ENCODE data around the gene PCDH9. TPM values are rescaled to one million over a fixed set of nuclear protein-coding genes. Genes with fewer than 3 reads are reported as not detected.
A peak's percentile ranks its signal among the peaks of the same experiment; 100 is the strongest.

Gene PCDH9
- total and polyA plus RNA-seq, 10 donors, result 0.24 to 8.1 (median 3.8) TPM

DNA sequence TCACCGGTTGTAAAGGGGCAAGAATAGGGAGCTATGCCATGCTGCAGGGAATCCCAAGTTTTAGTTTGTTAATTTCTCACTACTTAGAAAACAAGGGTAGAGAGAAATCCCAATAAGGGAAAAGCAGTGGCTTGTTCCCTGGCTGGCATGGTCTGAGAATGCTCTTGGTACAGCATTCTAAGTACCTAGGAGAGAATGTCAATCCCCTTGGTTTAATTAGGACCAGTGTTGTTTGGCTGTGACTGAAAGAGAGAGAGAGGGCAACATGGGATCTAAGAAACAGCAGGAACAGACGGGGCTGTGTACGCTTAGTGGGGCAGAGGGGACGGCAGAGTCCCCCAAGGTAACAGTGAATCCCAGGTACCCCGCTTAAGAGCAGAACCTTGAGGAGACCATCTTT lies 228.8 kb downstream of the PCDH9 start:
- peaks cover 0 to 8% (median 0%) of the 10 kb centered on the region in 6 donors for H3K4me1 ChIP-seq
- intact Hi-C loops (cut with DNase I; ENCODE audit: low total_unique reads), result no loop called here
- H3K27ac ChIP-seq, result no peak overlapping the region
- no peaks in the 10 kb centered on the region for H3K36me3 ChIP-seq
- no peaks in the 10 kb centered on the region for H3K9me3 ChIP-seq
- no peak overlapping the region for H3K4me3 ChIP-seq
- DNase-seq, result no peak
- H3K27me3 ChIP-seq (replicated peaks in 1 of 7), result no peaks in the 10 kb centered on the region
- 90 to 95% (median 94%) methylated on average over 5 of the region's 5 CpGs for WGBS, 5 donors
- TF ChIP-seq POLR2AphosphoS5 (IDR thresholded peaks at IDR 0.05) (no peak), POLR2A (IDR thresholded peaks at IDR 0.05) (no peak)
- TF ChIP-seq, protein P1, sequence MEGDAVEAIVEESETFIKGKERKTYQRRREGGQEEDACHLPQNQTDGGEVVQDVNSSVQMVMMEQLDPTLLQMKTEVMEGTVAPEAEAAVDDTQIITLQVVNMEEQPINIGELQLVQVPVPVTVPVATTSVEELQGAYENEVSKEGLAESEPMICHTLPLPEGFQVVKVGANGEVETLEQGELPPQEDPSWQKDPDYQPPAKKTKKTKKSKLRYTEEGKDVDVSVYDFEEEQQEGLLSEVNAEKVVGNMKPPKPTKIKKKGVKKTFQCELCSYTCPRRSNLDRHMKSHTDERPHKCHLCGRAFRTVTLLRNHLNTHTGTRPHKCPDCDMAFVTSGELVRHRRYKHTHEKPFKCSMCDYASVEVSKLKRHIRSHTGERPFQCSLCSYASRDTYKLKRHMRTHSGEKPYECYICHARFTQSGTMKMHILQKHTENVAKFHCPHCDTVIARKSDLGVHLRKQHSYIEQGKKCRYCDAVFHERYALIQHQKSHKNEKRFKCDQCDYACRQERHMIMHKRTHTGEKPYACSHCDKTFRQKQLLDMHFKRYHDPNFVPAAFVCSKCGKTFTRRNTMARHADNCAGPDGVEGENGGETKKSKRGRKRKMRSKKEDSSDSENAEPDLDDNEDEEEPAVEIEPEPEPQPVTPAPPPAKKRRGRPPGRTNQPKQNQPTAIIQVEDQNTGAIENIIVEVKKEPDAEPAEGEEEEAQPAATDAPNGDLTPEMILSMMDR (IDR thresholded peaks at IDR 0.05 in 8 of 11, conservative IDR thresholded peaks at IDR 0.05 in 3 of 11), result no peak

DNA sequence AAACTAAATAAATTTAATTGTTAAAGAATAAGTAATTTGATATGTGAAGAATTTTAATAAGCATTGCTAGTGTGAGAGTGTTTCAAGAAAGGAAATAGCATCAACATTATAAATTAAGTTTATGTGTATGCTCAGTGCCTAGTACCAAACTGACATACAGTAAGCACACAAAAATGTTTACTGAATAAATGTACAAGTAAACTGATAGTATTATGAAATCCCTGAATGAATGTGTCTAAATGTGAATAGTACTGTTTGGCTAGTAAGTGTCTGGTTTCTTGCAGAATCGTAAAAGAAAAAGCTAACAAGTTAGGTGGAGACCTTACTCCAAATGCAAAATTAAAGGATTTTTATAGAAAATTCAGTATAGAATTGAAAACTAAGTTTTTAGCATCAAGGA lies 233.6 kb downstream of the PCDH9 start:
- 77 to 96% (median 92%) methylated on average over 1 of the region's 1 CpG for WGBS, 5 donors
- no peaks in the 10 kb centered on the region for H3K27me3 ChIP-seq (replicated peaks in 1 of 7)
- peaks cover 0 to 30% (median 2%) of the 10 kb centered on the region in 6 donors for H3K4me1 ChIP-seq
- H3K9me3 ChIP-seq, result no peaks in the 10 kb centered on the region
- H3K27ac ChIP-seq, result peak overlapping the region in 3 of 8 donors; percentile 61 to 72 (median 63)
- TF ChIP-seq POLR2A (IDR thresholded peaks at IDR 0.05), result no peak
- TF ChIP-seq, protein P1 (IDR thresholded peaks at IDR 0.05 in 8 of 11, conservative IDR thresholded peaks at IDR 0.05 in 3 of 11), result no peak
- TF ChIP-seq POLR2AphosphoS5 (IDR thresholded peaks at IDR 0.05), result no peak
- intact Hi-C loops (cut with DNase I; ENCODE audit: low total_unique reads), result no loop called here
- no peaks in the 10 kb centered on the region for H3K36me3 ChIP-seq
- DNase-seq, result no peak
- H3K4me3 ChIP-seq, result no peak overlapping the region

DNA sequence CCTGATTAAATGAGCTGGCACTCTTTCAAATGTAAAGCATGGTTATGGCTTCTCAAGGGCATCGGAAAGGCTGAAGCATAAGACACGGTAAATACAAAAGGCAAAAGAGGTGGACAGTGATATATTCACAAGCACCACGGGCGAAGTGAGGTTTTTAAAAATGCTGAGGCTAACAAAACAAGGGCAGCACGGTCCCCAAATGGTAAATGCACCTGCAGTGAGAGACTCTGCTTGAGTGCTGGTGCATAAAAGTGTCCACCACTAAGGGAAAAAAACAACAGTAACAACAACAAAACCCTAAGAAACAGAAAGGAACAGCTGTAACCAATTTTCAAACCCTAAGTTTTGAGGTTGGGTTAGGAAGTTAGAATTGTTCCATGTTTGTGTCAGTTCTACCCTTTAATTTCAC lies 234.9 kb downstream of the PCDH9 start:
- Histone ChIP-seq H3K4me3 (peak overlapping the region in 1 of 8 donors; percentile 30), H3K4me1 (peaks cover 0 to 30% (median 2%) of the 10 kb centered on the region in 6 donors), H3K36me3 (no peaks in the 10 kb centered on the region), H3K27ac (peak overlapping the region in 5 of 8 donors; percentile 11 to 72 (median 61)), H3K9me3 (no peaks in the 10 kb centered on the region), H3K27me3 (replicated peaks in 1 of 7) (no peaks in the 10 kb centered on the region)
- 43 to 67% (median 48%) methylated on average over 5 of the region's 5 CpGs for WGBS, 5 donors
- no peak for DNase-seq
- intact Hi-C loops (cut with DNase I; ENCODE audit: low total_unique reads), result no loop called here
- TF ChIP-seq, protein P1 (IDR thresholded peaks at IDR 0.05 in 8 of 11, conservative IDR thresholded peaks at IDR 0.05 in 3 of 11), result no peak
- no peak for TF ChIP-seq POLR2AphosphoS5 (IDR thresholded peaks at IDR 0.05)
- TF ChIP-seq POLR2A (IDR thresholded peaks at IDR 0.05), result no peak

DNA sequence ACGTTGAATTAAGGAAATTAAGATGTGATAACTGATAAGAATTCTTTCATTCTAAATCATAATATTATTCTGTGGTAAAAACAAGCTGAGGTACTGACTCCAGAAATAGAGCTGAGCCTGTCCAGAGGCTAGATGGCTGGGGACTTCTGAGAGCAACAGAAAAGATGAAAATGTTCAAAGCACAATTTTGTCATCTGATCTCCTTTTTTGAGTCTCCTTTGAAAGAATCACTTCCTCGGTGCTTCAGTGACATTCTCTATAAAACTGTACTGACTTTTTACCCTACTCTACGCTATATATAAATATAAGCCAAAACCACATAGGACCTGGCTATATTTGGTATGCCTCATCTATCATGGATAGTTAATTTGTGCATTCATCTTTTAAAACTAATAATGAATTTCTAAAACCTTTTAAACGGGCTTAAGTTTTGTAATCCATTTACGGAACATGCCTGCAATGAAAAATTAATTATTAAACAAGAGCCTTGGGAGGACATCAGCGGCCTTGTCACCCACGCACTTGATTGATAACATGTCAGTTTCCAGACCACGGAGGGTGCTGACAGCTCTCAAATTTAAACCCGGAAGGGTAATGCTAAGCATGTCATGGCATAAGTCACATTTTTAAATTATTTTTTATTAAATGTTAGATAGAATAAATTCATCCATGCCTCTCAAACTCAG lies 235.5 kb downstream of the PCDH9 start:
- 41 to 49% (median 43%) methylated on average over 9 of the region's 9 CpGs for WGBS, 5 donors
- peak overlapping the region in 2 of 8 donors; percentile 1 to 30 for H3K4me3 ChIP-seq
- DNase-seq, result peak; percentile 50
- intact Hi-C loops (cut with DNase I; ENCODE audit: low total_unique reads), result no loop called here
- peak overlapping the region in 5 of 8 donors; percentile 11 to 72 (median 61) for H3K27ac ChIP-seq
- no peaks in the 10 kb centered on the region for H3K9me3 ChIP-seq
- H3K36me3 ChIP-seq, result no peaks in the 10 kb centered on the region
- no peak for TF ChIP-seq POLR2AphosphoS5 (IDR thresholded peaks at IDR 0.05)
- TF ChIP-seq, protein P1 (IDR thresholded peaks at IDR 0.05 in 8 of 11, conservative IDR thresholded peaks at IDR 0.05 in 3 of 11), result peak in 2 of 11 experiments; percentile 1 to 3
- TF ChIP-seq POLR2A (IDR thresholded peaks at IDR 0.05), result no peak
- no peaks in the 10 kb centered on the region for H3K27me3 ChIP-seq (replicated peaks in 1 of 7)
- peaks cover 0 to 30% (median 2%) of the 10 kb centered on the region in 6 donors for H3K4me1 ChIP-seq
